ENCODE results near the gene SMDT1. TPM values are rescaled to one million over a fixed set of nuclear protein-coding genes. Genes with fewer than 3 reads are reported as not detected.

SMDT1 gene
- total and polyA plus RNA-seq, 2 donors (not counting 1 experiment from before 2014, with no cell fraction given) = 122 to 140 TPM

DNA sequence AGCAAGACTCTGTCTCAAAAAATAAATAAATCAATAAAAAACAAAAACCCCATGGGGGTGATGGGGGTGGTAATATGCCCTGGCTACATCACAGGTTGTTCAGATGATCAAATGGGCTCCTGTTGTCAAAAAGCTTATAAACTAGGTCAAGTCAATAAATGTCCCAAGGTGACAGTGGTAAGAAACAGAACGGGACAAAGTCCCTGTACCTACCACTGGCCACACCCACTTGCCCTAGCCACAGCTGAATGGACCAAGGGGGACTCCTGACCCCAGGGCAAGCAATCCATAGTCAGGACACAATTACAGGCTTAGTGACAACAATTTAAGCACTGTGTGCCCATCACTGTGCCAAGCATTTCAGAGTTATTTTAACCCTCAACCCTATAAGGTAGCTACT lies 14.9 kb upstream of the SMDT1 start:
- DNase-seq = no peak
- POLR2A ChIA-PET = interaction anchor here (0.5 kb wide), 1 partner anchor 24 kb away, joined by 4 read pairs; no protein-coding TSS in a partner anchor
- Mint-ChIP-seq H3K4me1 (peaks cover 6% of the 10 kb centered on the region), H3K4me3 (no peak overlapping the region), H3K27me3 (no peaks in the 10 kb centered on the region), H3K9me3 (ENCODE audit: insufficient read depth) (no peaks in the 10 kb centered on the region), H3K27ac (no peak overlapping the region)
- Histone ChIP-seq H3K4me2 (replicated peaks; ENCODE audit: low read depth, low read length, poor library complexity, severe bottlenecking) (no peak overlapping the region), H2AFZ (ENCODE audit: insufficient read depth, low read depth, low read length, poor library complexity, severe bottlenecking) (no peak overlapping the region), H4K20me1 (ENCODE audit: control insufficient read depth, insufficient read depth, low read length, poor library complexity, severe bottlenecking) (no peaks in the 10 kb centered on the region), H3K27me3 (replicated peaks in 1 of 4; ENCODE audit: control extremely low read depth in 1 of 4, control insufficient read depth in 3 of 4, insufficient read depth in 4 of 4, low read length in 3 of 4) (no peaks in the 10 kb centered on the region), H3K4me3 (ENCODE audit: control extremely low read depth in 1 of 5, extremely low read depth in 1 of 5, insufficient read depth in 1 of 5, low read depth in 2 of 5, low read length in 4 of 5) (no peak overlapping the region), H3K36me3 (replicated peaks in 1 of 2; ENCODE audit: control extremely low read depth in 1 of 2, control insufficient read depth in 1 of 2, extremely low read depth in 1 of 2, insufficient read depth in 2 of 2, low read length in 1 of 2) (peaks cover 0 to 33% of the 10 kb centered on the region in 2 experiments), H3K9ac (ENCODE audit: low read length) (no peak overlapping the region), H3K4me1 (ENCODE audit: control insufficient read depth in 2 of 2, insufficient read depth in 2 of 2, low read length in 2 of 2) (peaks cover under 1 to 2% of the 10 kb centered on the region in 2 donors), H3K79me2 (ENCODE audit: control insufficient read depth, insufficient read depth, low read length) (no peaks in the 10 kb centered on the region), H3K9me3 (ENCODE audit: control extremely low read depth in 1 of 3, control insufficient read depth in 2 of 3, insufficient read depth in 1 of 3, low read length in 2 of 3) (peaks cover 0 to 4% (median 0%) of the 10 kb centered on the region in 3 donors), H3K27ac (ENCODE audit: low read length in 2 of 2) (no peak overlapping the region)
- CTCF ChIA-PET = interaction anchor here (0.9 kb wide), 1 partner anchor 98 kb away, joined by 5 read pairs; no protein-coding TSS in a partner anchor
- TF ChIP-seq EZH2 (IDR thresholded peaks at IDR 0.05; ENCODE audit: borderline replicate concordance, insufficient read depth, low read depth, low read length, poor library complexity, severe bottlenecking) = no peak
- TF ChIP-seq, protein P1, sequence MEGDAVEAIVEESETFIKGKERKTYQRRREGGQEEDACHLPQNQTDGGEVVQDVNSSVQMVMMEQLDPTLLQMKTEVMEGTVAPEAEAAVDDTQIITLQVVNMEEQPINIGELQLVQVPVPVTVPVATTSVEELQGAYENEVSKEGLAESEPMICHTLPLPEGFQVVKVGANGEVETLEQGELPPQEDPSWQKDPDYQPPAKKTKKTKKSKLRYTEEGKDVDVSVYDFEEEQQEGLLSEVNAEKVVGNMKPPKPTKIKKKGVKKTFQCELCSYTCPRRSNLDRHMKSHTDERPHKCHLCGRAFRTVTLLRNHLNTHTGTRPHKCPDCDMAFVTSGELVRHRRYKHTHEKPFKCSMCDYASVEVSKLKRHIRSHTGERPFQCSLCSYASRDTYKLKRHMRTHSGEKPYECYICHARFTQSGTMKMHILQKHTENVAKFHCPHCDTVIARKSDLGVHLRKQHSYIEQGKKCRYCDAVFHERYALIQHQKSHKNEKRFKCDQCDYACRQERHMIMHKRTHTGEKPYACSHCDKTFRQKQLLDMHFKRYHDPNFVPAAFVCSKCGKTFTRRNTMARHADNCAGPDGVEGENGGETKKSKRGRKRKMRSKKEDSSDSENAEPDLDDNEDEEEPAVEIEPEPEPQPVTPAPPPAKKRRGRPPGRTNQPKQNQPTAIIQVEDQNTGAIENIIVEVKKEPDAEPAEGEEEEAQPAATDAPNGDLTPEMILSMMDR (IDR thresholded peaks at IDR 0.05) = no peak
- intact Hi-C loops (cut with micrococcal nuclease) = no loop called here
- no peak for ATAC-seq (ENCODE audit: low read depth)
- 100% methylated on average over 1 of the region's 1 CpG for WGBS (ENCODE audit: insufficient coverage)

DNA sequence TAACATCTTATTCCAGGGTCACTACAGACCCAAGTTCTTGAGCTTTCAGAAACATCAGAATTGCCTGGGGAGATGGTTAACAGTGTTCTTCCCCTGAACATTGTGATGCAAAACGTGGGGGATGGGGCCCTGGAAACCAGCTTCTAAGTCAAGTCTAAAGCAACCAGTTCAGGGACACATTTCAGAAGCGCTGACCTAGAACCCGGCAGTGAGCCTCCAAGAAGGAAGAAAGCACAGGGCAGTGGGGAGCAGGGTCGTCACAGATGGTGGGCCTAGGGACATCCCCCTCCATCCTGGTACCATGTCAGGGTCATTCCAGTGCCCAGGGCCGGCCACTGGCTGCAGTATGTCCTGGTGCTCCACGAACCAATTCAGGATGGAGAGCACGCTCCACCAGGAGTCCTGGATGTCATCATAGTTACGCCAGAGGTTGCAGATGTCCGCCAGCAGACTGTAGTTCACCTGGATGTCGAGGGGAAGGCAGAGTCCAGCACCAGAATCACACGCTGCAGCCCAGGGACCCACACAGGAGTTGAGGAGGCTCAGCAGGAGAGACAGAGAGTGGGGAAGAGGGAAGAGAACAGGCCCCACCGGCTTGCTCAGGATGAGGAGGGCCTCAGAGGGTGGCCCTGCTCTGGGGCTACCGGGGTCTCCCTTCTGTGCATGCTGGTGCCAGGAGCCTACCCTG lies 13.9 kb upstream of the SMDT1 start:
- Histone ChIP-seq H3K4me1 (ENCODE audit: control insufficient read depth in 2 of 2, insufficient read depth in 2 of 2, low read length in 2 of 2) (peaks cover 8% of the 10 kb centered on the region in 2 donors), H3K79me2 (ENCODE audit: control insufficient read depth, insufficient read depth, low read length) (no peaks in the 10 kb centered on the region), H3K4me3 (ENCODE audit: control extremely low read depth in 1 of 5, extremely low read depth in 1 of 5, insufficient read depth in 1 of 5, low read depth in 2 of 5, low read length in 4 of 5) (no peak overlapping the region), H3K9ac (ENCODE audit: low read length) (no peak overlapping the region), H3K36me3 (replicated peaks in 1 of 2; ENCODE audit: control extremely low read depth in 1 of 2, control insufficient read depth in 1 of 2, extremely low read depth in 1 of 2, insufficient read depth in 2 of 2, low read length in 1 of 2) (peaks cover 0 to 25% of the 10 kb centered on the region in 2 experiments), H3K9me3 (ENCODE audit: control extremely low read depth in 1 of 3, control insufficient read depth in 2 of 3, insufficient read depth in 1 of 3, low read length in 2 of 3) (peaks cover 0 to 3% (median 0%) of the 10 kb centered on the region in 3 donors), H2AFZ (ENCODE audit: insufficient read depth, low read depth, low read length, poor library complexity, severe bottlenecking) (no peak overlapping the region), H3K27me3 (replicated peaks in 1 of 4; ENCODE audit: control extremely low read depth in 1 of 4, control insufficient read depth in 3 of 4, insufficient read depth in 4 of 4, low read length in 3 of 4) (no peaks in the 10 kb centered on the region), H4K20me1 (ENCODE audit: control insufficient read depth, insufficient read depth, low read length, poor library complexity, severe bottlenecking) (no peaks in the 10 kb centered on the region), H3K27ac (ENCODE audit: low read length in 2 of 2) (no peak overlapping the region), H3K4me2 (replicated peaks; ENCODE audit: low read depth, low read length, poor library complexity, severe bottlenecking) (no peak overlapping the region)
- Mint-ChIP-seq H3K27me3 (no peaks in the 10 kb centered on the region), H3K27ac (no peak overlapping the region), H3K4me3 (no peak overlapping the region), H3K9me3 (ENCODE audit: insufficient read depth) (no peaks in the 10 kb centered on the region), H3K4me1 (peaks cover 14% of the 10 kb centered on the region)
- ATAC-seq (ENCODE audit: low read depth) (no peak), DNase-seq (no peak)
- intact Hi-C loops (cut with micrococcal nuclease) = no loop called here
- CTCF ChIA-PET = no interaction called here
- 96% methylated on average over 12 of the region's 13 CpGs for WGBS (ENCODE audit: insufficient coverage)
- POLR2A ChIA-PET = interaction anchor here (0.6 kb wide), 1 partner anchor 1343 kb away, joined by 3 read pairs; no protein-coding TSS in a partner anchor
- TF ChIP-seq, protein P1 (IDR thresholded peaks at IDR 0.05) = no peak
- no peak for TF ChIP-seq EZH2 (IDR thresholded peaks at IDR 0.05; ENCODE audit: borderline replicate concordance, insufficient read depth, low read depth, low read length, poor library complexity, severe bottlenecking)
